Activated CD4-positive, CD25-positive, alpha-beta regulatory T cell treated with anti-CD3 and anti-CD28 coated beads, Interleukin-2, amount 50 U/mL, for 24 hours (primary cell): ENCODE data around the gene PLA2G4C.

Experiments
- ATAC-seq, 2 donors: fragments of 150-1000 bp; cut with Tn5 transposase; one replicate each; pipeline ENCODE4 v1.10.0; 2021; ENCODE audit warnings: mild to moderate bottlenecking in 1 of 2, moderate library complexity in 1 of 2

Gene PLA2G4C

GRCh38 chr19:48053856-48054255, 56.8 kb downstream of the PLA2G4C start:
- no peak for ATAC-seq

DNA sequence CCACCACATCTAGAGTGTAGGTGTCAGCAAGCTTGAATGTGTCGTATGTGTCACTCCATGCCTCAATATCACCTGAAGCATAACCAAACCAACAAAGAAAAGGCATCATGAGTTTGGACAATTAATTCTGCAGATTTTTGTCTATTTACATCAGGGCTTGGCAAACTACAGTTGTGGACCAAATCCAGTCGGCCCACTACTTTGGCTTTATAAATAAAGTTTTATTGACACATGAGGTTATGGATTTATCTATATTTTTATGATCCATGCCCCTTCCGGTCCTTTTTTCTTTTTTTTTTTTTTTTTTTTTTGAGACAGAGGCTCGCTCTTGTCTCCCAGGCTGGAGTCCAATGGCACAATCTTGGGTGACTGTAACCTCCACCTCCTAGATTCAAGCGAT, 57.5 kb downstream of the PLA2G4C start:
- ATAC-seq, result no peak

GRCh38 chr19:48051335-48052033, 59.1 kb downstream of the PLA2G4C start:
- no peak for ATAC-seq

- no peak for ATAC-seq
Observed at GRCh38 chr19:48044561-48044960, 66.1 kb downstream of the PLA2G4C start.

GRCh38 chr19:48043675-48044258, 66.8 kb downstream of the PLA2G4C start, which contains the start of gene CABP5:
Gene CABP5 (minus strand): TSS chr19:48044079. CDS start chr19:48043922, 157 bp downstream.
- ATAC-seq, result no peak

DNA sequence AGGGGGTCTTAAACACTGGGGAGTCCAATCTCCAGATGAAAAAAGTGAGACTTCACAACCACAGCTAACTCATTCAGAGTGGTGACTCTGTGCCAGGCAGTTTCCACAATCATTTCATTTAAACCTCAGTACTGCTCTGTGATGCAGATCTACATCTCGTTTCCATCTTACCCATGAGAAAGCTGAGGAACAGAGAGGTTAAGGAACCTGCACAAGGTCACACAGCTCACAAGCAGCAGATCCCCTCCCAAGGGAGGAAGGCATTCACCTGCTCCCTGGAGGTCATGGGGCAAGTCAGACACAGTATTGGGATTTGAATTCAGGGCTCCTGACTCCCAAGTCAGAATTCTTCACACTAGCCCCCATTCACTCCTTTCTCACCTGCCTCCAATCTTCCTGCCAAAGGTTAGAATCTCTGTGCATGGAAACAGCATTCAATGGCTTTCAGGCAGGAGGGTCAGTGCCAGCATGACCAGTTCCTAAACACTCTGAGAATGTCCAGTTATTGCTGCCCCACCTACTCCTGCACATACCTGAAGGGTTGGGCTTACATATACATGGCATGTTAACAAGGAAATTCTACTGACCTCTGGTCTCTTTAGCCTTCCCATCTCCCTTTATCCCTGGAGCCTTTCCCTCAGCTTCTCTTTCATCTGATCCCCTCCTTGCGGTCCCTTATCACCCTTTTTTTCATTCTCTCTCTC, 68.6 kb downstream of the PLA2G4C start:
- ATAC-seq, result no peak

DNA sequence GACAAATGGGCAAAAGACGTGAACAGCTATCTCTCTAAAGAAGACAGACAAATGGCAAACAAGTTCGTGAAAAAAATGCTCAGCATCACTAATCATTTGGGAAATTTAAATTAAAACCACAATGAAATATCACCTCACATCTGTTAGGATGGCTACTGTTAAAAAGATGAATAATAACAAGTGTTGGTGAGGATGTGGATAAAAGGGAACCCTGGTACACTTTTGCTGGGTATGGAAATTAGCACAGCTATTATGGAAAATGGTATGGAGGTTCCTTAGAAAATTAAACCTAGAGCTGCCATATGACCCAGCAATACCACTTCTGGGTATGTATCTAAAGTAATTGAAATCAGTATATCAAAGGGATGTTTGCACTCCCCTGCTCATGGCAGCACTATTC, 73.9 kb downstream of the PLA2G4C start:
- ATAC-seq, result no peak

DNA sequence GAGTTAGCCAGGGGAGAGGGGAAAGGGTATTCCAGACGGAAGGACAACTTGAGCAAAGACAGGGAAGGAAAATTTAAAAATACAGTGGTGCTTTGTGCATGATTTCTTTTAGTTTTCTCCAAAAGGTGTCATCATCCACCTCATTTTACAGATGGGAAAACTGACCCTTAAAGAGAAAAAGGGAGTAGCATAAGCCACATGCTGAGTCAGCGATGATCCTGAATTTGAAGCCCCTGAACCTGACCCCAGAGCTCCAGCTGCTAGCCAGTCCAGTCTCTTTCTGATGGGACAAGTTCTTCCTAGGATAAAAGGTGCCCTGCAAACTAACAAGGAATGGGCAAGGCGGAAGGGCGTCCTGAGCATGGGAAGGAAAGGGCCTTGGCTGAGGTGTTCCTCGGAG, 77.0 kb downstream of the PLA2G4C start:
- ATAC-seq, result no peak

- no peak for ATAC-seq
Observed at GRCh38 chr19:48030073-48030472, 80.5 kb downstream of the PLA2G4C start.

- ATAC-seq, result no peak
Observed at GRCh38 chr19:48029431-48029830, 81.2 kb downstream of the PLA2G4C start.

DNA sequence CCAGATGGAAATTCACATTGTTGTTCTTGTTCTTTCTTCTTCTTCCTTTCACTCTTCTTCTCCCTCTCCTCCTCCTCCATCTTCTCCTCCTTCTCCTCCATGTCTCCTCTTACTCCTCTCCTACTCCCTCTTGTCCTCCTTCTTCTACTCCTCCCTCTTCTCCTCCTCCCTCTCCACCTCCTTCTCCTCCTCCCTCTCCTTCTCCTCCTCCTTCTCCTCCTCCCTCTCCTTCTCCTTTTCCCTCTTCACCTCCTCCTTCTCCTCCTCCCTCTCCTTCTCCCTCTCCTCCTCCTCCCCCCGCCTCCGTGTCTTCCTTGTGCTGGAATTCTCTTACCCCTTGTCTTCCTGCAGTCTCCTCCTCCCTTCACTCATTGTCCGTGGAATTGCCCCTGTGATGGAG, 85.1 kb downstream of the PLA2G4C start:
- ATAC-seq, result no peak

GRCh38 chr19:48023518-48023917, 87.1 kb downstream of the PLA2G4C start:
- no peak for ATAC-seq

DNA sequence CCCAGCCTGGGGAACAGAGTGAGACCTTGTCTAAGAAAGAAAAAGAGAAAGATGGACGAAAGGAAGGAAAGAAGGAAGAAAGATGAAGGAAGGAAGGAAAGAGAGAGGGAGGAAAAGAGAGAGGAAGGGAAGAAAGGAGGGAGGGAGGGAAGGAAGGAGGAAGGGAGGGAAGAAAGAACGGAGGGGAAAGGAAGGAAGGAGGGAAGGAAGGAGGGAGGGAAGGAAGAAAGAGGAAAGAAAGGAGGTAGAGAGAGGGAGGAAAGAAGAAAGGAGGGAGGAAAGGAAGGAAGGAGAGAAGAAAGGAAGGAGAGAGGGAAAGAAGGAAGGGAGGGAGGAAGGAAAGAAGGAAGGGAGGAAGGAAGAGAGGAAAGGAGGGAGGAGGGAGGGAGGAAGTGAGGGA, 87.6 kb downstream of the PLA2G4C start:
- no peak for ATAC-seq

GRCh38 chr19:48020686-48021085, 89.9 kb downstream of the PLA2G4C start:
- ATAC-seq, result no peak

DNA sequence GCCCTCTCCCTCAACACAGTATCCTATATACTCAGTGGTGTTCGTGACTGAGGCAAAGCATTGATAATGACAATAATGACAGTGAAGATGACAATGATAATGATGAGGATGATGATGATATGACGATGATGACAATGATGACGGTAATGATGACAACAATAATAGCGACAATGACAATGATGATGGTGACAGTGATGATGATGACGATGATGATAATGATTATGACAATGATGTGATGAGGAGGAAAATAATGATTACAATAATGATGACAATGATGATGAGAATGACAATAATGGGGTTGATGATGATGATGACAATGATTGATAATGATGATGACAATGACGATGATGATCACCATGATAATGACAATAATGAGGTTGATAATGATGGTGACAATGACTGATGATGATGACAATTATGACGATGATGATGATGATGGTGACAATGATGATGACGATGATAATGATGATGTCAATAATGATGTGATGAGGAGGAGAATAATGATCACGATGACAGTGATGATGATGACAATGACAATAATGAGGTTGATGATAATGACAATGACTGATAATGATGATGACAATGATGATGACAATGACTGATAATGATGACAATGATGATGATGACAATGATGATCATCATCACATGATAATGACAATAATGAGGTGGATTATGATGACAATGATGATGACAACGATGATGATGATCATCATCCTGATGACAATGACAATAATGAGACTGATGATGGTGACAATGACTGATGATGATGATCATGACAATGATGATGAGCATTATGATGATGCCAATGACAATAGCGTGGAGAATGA, 99.5 kb downstream of the PLA2G4C start:
- no peak for ATAC-seq

- ATAC-seq, result no peak
Observed at GRCh38 chr19:48006762-48007161, 103.9 kb downstream of the PLA2G4C start.

DNA sequence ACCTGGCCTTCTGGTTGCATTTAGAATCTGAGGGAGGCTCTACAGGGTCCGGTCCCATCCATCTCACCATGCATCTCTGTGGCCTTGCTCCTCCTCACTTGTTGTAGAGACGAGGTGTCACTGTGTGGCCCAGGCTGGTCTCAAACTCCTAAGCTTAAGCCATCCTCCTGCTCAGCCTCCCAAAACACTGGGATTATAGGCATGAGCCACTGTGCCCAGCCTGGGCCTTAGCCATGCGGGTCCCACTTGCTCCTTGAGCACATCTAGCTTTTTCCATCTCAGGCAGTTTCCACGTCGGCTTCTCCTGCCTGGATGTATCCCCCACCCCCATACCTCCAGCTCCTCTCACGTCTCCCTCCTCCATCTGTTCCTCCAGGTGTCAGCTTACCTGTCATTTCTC, 106.4 kb downstream of the PLA2G4C start:
- no peak for ATAC-seq

DNA sequence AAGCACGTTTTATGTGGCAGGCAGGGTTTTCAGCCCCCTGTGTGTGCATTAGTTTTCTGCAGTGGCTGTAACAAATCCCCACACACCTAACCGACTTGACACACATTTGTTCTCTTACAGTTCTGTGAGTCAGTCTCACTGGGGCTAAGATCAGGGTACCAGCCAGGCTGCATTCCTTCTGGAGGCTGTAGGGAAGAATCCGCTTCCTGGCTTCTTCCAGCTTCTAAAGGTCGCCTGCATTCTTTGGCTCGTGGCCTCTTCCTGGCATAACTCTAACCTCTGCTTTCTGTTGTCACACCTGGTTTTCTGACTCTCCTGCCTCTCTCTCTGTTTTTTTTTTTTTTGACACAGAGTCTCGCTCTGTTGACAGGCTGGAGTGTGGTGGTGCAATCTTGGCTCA, 109.8 kb downstream of the PLA2G4C start:
- no peak for ATAC-seq

DNA sequence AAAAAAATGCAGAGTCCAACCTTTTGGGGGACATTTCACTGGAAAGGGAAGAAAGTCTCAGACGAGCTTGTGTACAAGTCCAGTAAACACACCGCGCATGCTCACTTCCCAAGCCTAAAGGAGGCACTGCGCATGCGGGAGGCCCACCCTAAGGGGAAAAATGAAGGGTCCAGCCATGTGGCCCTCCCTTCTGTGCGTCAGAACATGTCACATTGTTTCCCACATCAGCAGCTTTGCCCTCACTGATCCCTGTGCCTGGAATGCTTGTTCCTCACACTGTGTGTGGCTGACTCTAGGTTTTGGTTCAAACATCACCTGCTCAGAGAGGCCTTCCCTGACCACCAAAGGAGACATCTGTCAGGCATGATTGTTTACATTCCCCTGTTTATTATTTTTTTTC, 111.8 kb downstream of the PLA2G4C start:
- ATAC-seq, result no peak
